Cardiac muscle cell (in vitro differentiated cells and primary cell): ENCODE measurements around the gene GAA. TPM values are rescaled to one million over a fixed set of nuclear protein-coding genes. Genes with fewer than 3 reads are reported as not detected.
A peak's percentile ranks its signal among the peaks of the same experiment; 100 is the strongest.

Experiments
- DNase-seq, 2 donors: peaks; one replicate each; pipeline versions ENCODE4 v3.0.0 to v3.0.0-alpha.2; 2010 to 2017; ENCODE audit warnings: low read depth in 1 of 2, low spot score in 1 of 2
- H3K27ac ChIP-seq: fragments of 200-600 bp; sonication (generic); 2 replicates; pipeline ENCODE4 v1.5.1; 2016
- H3K27me3 ChIP-seq: fragments of 200-600 bp; sonication (generic); 2 replicates; pipeline ENCODE4 v1.6.0; 2016; ENCODE audit warnings: control low read depth
- H3K36me3 ChIP-seq: fragments of 200-600 bp; sonication (generic); 2 replicates; pipeline ENCODE4 v1.5.1; 2016; ENCODE audit warnings: control low read depth
- H3K4me1 ChIP-seq: fragments of 200-600 bp; sonication (generic); 2 replicates; pipeline ENCODE4 v1.8.1; 2017; ENCODE audit warnings: low read depth, mild to moderate bottlenecking, mixed run types
- H3K4me3 ChIP-seq: fragments of 200-600 bp; sonication (generic); 2 replicates; pipeline ENCODE4 v1.5.1; 2016; ENCODE audit warnings: mild to moderate bottlenecking
- H3K9me3 ChIP-seq: fragments of 200-600 bp; sonication (generic); 2 replicates; pipeline ENCODE4 v1.5.1; 2017; ENCODE audit warnings: low read depth, mild to moderate bottlenecking, control low read depth
- polyA plus RNA-seq: library from polyadenylated mRNA; unstranded; fragments of >200 nt; fragmentation: Nextera tagmentation; extraction: Ambion mirVana; gene quantifications from 2 replicates; pipeline ENCODE4 v1.2.1, GENCODE V29; 2016
- total RNA-seq: library from RNA; depleted of rRNA; stranded (reverse); fragments of >200 nt; gene quantifications from 2 replicates; pipeline ENCODE4 v1.2.3, GENCODE V29; 2016
- TF ChIP-seq, protein P1 (sequence below): IDR thresholded peaks from 2 replicates; pipeline ENCODE4 v1.5.1; 2012; ENCODE audit warnings: low read depth, mild to moderate bottlenecking, low read length

Gene GAA
- total and polyA plus RNA-seq, 2 experiments from 2014 or later: 72.7 to 150 TPM

DNA sequence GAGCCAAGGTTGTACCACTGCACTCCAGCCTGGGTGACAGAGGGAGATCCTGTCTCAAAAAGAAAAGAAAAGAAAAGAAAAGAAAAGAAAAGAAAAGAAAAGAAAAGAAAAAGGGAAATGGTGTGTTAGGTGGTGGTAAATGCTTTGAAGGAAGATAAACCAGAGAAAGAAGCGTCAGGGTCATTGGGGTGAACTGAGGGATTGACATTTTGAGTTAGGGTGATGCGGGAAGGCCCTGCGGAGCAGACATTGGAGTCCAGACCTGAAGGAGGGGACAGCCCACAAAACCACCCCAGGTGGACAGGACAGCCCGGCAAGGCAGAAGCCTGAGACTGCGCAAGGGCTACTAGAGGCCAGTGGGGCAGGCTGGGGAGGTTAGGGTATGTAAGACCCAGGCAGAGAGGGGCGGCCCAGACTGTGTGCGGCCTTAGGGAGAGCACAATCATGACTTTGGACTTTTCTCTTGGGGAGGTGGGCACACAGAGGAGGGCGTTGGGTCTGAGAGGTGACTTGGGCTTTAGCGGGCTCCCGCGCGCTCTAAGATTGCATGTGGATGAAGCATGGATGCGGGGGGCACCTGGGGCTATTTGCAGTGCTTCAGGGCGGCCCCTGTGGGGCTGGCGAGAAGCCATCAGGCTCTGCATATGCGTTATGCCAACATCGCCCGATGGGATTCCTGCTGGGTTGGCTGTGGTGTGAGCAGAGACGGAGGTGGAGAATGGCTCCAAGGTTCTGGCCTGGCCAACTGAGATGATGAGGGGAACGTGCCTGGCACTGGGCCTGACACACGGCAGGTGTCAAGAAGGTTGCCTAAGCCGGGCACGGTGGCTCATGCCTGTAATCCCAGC is 3.3 kb upstream of the GAA start:
- Histone ChIP-seq H3K4me3 (no peak overlapping the region), H3K27ac (no peak overlapping the region), H3K27me3 (no peaks in the 10 kb centered on the region), H3K4me1 (no peaks in the 10 kb centered on the region), H3K9me3 (no peaks in the 10 kb centered on the region), H3K36me3 (no peaks in the 10 kb centered on the region)
- DNase-seq: no peak
- TF ChIP-seq, protein P1, sequence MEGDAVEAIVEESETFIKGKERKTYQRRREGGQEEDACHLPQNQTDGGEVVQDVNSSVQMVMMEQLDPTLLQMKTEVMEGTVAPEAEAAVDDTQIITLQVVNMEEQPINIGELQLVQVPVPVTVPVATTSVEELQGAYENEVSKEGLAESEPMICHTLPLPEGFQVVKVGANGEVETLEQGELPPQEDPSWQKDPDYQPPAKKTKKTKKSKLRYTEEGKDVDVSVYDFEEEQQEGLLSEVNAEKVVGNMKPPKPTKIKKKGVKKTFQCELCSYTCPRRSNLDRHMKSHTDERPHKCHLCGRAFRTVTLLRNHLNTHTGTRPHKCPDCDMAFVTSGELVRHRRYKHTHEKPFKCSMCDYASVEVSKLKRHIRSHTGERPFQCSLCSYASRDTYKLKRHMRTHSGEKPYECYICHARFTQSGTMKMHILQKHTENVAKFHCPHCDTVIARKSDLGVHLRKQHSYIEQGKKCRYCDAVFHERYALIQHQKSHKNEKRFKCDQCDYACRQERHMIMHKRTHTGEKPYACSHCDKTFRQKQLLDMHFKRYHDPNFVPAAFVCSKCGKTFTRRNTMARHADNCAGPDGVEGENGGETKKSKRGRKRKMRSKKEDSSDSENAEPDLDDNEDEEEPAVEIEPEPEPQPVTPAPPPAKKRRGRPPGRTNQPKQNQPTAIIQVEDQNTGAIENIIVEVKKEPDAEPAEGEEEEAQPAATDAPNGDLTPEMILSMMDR: no peak

DNA sequence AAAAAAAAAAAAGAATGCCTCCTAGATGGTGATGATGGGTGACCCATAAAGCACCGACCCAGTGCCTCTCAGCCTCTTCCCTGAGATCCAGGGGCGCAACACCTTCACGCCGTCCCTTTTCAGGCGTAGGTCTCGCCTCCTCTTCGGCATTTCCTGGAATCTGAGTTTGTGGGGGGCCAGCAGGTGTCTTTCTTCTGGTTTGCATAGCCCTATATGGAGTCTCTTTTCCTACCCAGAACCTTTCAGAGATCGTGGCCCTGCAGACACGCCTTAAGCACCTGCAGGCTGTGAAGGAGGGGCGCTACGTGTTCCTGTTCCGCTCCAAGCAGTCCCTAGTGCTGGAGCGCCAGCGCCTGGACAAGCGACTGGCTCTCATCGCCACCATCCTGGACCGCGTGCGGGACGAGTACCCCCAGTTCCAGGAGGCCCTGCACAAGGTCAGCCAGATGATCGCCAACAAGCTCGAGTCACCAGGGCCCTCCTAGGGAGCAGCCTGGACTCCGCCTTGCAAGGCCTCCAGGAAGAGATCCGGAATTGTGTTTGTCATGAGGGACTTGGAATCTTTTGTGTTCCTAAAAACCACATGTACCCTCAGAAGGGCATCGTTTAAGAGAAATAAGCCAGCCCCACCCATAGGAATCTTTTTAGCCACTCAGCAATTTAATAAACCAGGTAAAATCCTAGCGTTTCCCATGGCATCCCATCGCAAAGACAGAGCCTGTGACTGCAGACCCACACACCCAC is 1.9 kb upstream of the GAA start:
- Histone ChIP-seq H3K9me3 (no peaks in the 10 kb centered on the region), H3K4me3 (no peak overlapping the region), H3K4me1 (peaks cover 3% of the 10 kb centered on the region), H3K36me3 (no peaks in the 10 kb centered on the region), H3K27ac (no peak overlapping the region), H3K27me3 (no peaks in the 10 kb centered on the region)
- no peak for DNase-seq
- TF ChIP-seq, protein P1: no peak

DNA sequence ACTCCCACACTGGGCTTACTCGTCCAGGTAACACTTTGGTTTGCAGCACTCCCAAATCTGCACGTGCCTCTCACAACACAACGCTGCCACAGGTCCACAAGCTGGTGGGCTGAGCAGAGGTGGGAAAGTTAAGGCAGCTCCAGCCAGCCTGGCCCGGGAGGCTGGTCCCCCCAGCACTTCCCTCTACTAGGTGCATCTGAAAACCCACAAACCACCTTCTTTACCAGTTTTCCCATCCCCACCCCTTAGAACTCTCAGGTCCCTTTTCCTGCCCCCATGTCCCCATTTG is 1.4 kb upstream of the GAA start:
- DNase-seq: no peak
- TF ChIP-seq, protein P1: no peak
- no peak overlapping the region for H3K27ac ChIP-seq

DNA sequence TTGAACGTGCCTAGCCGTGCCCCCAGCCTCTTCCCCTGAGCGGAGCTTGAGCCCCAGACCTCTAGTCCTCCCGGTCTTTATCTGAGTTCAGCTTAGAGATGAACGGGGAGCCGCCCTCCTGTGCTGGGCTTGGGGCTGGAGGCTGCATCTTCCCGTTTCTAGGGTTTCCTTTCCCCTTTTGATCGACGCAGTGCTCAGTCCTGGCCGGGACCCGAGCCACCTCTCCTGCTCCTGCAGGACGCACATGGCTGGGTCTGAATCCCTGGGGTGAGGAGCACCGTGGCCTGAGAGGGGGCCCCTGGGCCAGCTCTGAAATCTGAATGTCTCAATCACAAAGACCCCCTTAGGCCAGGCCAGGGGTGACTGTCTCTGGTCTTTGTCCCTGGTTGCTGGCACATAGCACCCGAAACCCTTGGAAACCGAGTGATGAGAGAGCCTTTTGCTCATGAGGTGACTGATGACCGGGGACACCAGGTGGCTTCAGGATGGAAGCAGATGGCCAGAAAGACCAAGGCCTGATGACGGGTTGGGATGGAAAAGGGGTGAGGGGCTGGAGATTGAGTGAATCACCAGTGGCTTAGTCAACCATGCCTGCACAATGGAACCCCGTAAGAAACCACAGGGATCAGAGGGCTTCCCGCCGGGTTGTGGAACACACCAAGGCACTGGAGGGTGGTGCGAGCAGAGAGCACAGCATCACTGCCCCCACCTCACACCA is 724 bp downstream of the GAA start:
- no peak overlapping the region for H3K27ac ChIP-seq
- peak overlapping the region; percentile 89 for H3K4me3 ChIP-seq
- peak; percentile 26 to 30 for DNase-seq
- peaks cover 8% of the 10 kb centered on the region for H3K4me1 ChIP-seq
- H3K9me3 ChIP-seq: no peaks in the 10 kb centered on the region
- no peaks in the 10 kb centered on the region for H3K27me3 ChIP-seq
- TF ChIP-seq, protein P1: no peak
- H3K36me3 ChIP-seq: no peaks in the 10 kb centered on the region

More for the DNA sequence above, 1.4 kb upstream of the GAA start:
- Histone ChIP-seq H3K27me3 (no peaks in the 10 kb centered on the region), H3K4me1 (peaks cover 8% of the 10 kb centered on the region), H3K4me3 (no peak overlapping the region), H3K9me3 (no peaks in the 10 kb centered on the region), H3K36me3 (no peaks in the 10 kb centered on the region)

DNA sequence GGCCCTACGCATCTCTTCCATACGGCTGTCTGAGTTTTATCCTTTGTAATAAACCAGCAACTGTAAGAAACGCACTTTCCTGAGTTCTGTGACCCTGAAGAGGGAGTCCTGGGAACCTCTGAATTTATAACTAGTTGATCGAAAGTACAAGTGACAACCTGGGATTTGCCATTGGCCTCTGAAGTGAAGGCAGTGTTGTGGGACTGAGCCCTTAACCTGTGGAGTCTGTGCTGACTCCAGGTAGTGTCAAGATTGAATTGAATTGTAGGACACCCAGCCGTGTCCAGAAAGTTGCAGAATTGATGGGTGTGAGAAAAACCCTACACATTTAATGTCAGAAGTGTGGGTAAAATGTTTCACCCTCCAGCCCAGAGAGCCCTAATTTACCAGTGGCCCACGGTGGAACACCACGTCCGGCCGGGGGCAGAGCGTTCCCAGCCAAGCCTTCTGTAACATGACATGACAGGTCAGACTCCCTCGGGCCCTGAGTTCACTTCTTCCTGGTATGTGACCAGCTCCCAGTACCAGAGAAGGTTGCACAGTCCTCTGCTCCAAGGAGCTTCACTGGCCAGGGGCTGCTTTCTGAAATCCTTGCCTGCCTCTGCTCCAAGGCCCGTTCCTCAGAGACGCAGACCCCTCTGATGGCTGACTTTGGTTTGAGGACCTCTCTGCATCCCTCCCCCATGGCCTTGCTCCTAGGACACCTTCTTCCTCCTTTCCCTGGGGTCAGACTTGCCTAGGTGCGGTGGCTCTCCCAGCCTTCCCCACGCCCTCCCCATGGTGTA is 1.5 kb downstream of the GAA start:
- Histone ChIP-seq H3K27me3 (no peaks in the 10 kb centered on the region), H3K4me3 (no peak overlapping the region), H3K4me1 (peaks cover 8% of the 10 kb centered on the region), H3K36me3 (no peaks in the 10 kb centered on the region), H3K9me3 (no peaks in the 10 kb centered on the region), H3K27ac (no peak overlapping the region)
- no peak for DNase-seq
- TF ChIP-seq, protein P1: no peak
